GM12873 (cell line): ENCODE results near the gene SELENOF.

Experiments
- TF ChIP-seq, protein P1 (sequence below): IDR thresholded peaks from 2 replicates; pipeline ENCODE4 v1.5.1; 2012; ENCODE audit warnings: low read depth, mild to moderate bottlenecking, moderate library complexity, low read length, control low read depth; ENCODE audit not compliant: insufficient read depth; ENCODE audit errors: missing control alignments

Gene SELENOF

GRCh38 chr1:86906419-86906818, 7.5 kb downstream of the SELENOF start:
- TF ChIP-seq, protein P1, sequence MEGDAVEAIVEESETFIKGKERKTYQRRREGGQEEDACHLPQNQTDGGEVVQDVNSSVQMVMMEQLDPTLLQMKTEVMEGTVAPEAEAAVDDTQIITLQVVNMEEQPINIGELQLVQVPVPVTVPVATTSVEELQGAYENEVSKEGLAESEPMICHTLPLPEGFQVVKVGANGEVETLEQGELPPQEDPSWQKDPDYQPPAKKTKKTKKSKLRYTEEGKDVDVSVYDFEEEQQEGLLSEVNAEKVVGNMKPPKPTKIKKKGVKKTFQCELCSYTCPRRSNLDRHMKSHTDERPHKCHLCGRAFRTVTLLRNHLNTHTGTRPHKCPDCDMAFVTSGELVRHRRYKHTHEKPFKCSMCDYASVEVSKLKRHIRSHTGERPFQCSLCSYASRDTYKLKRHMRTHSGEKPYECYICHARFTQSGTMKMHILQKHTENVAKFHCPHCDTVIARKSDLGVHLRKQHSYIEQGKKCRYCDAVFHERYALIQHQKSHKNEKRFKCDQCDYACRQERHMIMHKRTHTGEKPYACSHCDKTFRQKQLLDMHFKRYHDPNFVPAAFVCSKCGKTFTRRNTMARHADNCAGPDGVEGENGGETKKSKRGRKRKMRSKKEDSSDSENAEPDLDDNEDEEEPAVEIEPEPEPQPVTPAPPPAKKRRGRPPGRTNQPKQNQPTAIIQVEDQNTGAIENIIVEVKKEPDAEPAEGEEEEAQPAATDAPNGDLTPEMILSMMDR = no peak

- TF ChIP-seq, protein P1 = no peak
These were observed 8.1 kb downstream of the SELENOF start for GRCh38 chr1:86905875-86906274.

DNA sequence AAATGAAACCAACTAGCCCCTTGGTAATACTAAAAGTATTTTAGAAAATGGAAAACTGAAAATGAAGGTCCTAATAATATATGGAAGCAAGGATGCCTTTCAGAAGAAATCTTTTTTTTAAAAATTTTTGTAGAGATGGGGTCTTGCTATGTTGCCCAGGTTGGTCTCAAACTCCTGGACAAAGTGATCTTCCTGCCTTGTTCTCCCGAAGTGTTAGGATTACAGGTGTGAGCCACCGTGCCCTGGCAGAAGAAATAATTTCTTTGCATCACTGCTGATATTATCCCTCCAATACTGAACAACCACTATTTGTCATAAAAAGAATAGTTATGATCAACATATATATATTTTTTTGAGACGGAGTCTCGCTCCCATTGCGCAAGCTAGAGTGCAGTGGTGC, 25.6 kb downstream of the SELENOF start:
- TF ChIP-seq, protein P1 = no peak

- TF ChIP-seq, protein P1 = no peak
These were observed 26.3 kb downstream of the SELENOF start for GRCh38 chr1:86887479-86888162.

- TF ChIP-seq, protein P1 = no peak
These were observed 38.2 kb downstream of the SELENOF start for GRCh38 chr1:86875722-86876121.

GRCh38 chr1:86872086-86872485, 41.8 kb downstream of the SELENOF start:
- TF ChIP-seq, protein P1 = no peak

DNA sequence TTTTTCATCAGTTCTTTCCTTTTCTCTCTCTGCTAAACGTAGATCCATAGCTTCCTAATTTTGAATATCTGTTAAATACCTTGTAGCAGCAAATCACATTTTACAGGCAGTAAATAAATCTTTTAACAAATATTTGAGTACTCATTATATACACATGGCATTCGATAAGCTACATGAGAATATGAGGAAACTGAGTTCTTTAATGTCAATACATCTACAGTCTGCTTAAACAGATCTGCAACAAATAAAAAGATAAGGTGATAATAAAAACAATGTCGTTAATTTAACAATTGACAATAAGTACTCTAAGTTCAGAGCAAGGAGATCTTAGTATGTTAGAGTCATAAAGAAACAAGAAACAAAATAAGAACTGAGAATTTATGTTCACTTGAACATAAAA, 42.9 kb downstream of the SELENOF start:
- TF ChIP-seq, protein P1 = no peak
